ENCODE data around the gene BACE2. TPM values are rescaled to one million over a fixed set of nuclear protein-coding genes. Genes with fewer than 3 reads are reported as not detected.
"Not testable (repeated sequence)": the region's sequence is repeated elsewhere in the genome, so short reads cannot be mapped to it uniquely, and the experiment has no call there.

Gene BACE2
- total RNA-seq, 2 experiments from 2014 or later: 2.0 to 2.2 TPM

DNA sequence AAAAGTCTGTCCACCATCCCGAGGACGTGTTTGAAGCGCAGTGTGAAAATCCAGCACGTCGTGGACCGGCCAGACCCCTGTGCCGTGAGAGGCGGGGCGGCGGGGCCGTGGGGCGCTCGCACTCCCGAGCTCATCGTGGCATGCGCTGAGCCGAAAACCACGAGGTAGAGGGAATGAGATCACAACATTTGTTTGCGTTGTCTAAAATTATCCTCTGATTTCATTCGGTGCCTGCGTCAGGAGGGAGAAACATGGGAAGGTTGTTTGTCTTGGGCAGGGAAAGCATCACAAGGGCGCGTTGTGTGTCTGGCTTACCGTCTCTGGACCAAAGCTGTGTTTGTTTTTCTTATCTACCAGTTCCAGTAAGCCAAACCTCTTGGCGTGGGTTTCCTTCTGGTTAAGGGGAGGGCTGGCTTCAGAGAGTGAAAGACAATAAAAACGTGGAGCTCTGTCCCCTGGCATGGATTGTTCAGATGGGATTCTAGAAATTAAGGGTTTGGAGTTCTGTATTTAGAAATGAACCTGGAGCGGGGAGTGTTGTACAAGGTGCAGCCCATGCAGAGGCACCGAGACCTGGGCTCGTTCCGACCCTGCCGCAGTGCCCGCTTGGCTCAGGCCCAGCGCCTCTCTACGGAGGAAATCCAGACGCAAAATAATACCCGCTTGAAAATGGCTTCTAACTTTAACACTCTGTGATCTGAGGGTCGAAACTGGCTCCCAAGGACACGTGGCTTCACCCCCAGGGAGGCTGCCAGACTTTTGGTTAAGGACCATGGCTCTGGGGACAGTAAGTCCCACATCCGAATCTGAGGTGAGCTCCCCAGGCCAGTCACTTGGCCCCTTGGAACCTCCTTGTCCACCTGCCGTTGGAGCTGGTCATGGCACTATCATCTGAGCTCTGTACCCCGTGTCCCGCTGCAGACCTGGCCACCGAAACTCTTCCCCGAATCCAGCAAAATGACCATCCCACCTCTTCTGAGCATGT lies 79.9 kb downstream of the BACE2 start:
- H3K4me3 Mint-ChIP-seq: no peak overlapping the region
- no peaks in the 10 kb centered on the region for H3K9me3 Mint-ChIP-seq
- H3K4me1 Mint-ChIP-seq: no peaks in the 10 kb centered on the region
- H3K27ac Mint-ChIP-seq: no peak overlapping the region
- DNase-seq: no peak
- H3K36me3 Mint-ChIP-seq (ENCODE audit: low read depth): no peaks in the 10 kb centered on the region
- ChIA-PET POLR2A (no interaction called here), CTCF (no interaction called here)
- peaks cover 6% of the 10 kb centered on the region for H3K27me3 Mint-ChIP-seq

DNA sequence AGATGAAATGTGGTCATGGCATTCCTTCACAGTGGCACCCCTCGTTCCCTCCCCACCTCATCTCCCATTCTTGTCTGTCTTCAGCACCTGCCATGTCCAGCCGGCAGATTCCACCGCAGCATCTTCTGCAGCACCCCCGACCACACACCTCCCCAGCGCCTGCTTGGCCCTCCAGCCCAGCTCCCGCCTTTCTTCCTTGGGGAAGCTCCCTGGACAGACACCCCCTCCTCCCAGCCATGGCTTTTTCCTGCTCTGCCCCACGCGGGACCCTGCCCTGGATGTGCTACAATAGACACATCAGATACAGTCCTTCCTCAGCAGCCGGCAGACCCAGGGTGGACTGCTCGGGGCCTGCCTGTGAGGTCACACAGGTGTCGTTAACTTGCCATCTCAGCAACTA lies 81.5 kb downstream of the BACE2 start:
- H3K9me3 Mint-ChIP-seq: peaks cover 2% of the 10 kb centered on the region
- no peak for DNase-seq
- CTCF ChIA-PET: no interaction called here
- H3K4me1 Mint-ChIP-seq: no peaks in the 10 kb centered on the region
- H3K4me3 Mint-ChIP-seq: no peak overlapping the region
- peaks cover 2% of the 10 kb centered on the region for H3K27me3 Mint-ChIP-seq
- POLR2A ChIA-PET: no interaction called here
- H3K27ac Mint-ChIP-seq: no peak overlapping the region
- H3K36me3 Mint-ChIP-seq (ENCODE audit: low read depth): no peaks in the 10 kb centered on the region

GRCh38 chr21:41250519-41250918 lies 82.6 kb downstream of the BACE2 start:
- H3K9me3 Mint-ChIP-seq: peaks cover 2% of the 10 kb centered on the region
- H3K27me3 Mint-ChIP-seq: peaks cover 2% of the 10 kb centered on the region
- ChIA-PET POLR2A (no interaction called here), CTCF (no interaction called here)
- DNase-seq: no peak
- no peaks in the 10 kb centered on the region for H3K36me3 Mint-ChIP-seq (ENCODE audit: low read depth)
- no peak overlapping the region for H3K27ac Mint-ChIP-seq
- H3K4me1 Mint-ChIP-seq: no peaks in the 10 kb centered on the region
- no peak overlapping the region for H3K4me3 Mint-ChIP-seq

DNA sequence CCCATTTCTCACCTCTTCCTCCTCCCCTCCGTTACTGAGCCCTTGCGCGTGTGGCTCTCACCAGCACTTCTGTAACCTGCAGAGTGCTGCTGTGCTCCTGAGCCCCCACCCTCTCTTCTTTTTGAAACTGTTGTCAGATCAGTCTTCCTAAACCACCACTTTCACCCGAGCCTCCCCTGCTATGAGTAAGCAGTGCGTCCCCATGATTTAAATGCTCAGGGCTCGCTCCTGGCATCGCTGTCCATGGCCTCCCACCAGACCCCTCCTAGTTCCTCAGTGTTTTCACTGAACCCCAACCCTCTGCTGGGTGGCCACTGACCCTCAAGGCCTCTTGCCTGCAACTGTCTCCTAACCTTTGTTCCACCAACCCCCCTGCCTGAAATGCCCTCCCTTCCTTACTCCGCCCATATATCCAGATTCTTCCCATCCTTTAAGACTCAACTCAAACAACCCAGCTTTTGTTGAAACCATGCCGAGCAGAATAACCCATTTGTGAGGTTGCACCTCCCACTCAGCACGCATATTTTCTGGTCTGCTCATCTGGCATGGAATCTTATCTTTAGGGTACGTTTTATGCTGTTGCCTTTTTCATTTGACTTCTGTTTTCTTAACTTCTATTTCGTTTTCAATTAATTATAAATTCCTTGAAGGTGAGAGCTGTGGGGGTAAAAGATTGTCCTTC lies 84.1 kb downstream of the BACE2 start:
- Mint-ChIP-seq H3K27ac (no peak overlapping the region), H3K9me3 (peaks cover 2% of the 10 kb centered on the region), H3K4me3 (no peak overlapping the region), H3K4me1 (no peaks in the 10 kb centered on the region), H3K27me3 (no peaks in the 10 kb centered on the region), H3K36me3 (ENCODE audit: low read depth) (no peaks in the 10 kb centered on the region)
- ChIA-PET CTCF (no interaction called here), POLR2A (no interaction called here)
- DNase-seq: no peak

- Mint-ChIP-seq H3K4me3 (no peak overlapping the region), H3K27me3 (no peaks in the 10 kb centered on the region), H3K9me3 (peaks cover 2% of the 10 kb centered on the region), H3K27ac (no peak overlapping the region), H3K36me3 (ENCODE audit: low read depth) (no peaks in the 10 kb centered on the region), H3K4me1 (no peaks in the 10 kb centered on the region)
- POLR2A ChIA-PET: no interaction called here
- CTCF ChIA-PET: no interaction called here
- no peak for DNase-seq
Measured at GRCh38 chr21:41254090-41254700, 86.2 kb downstream of the BACE2 start.

GRCh38 chr21:41255190-41255589 lies 87.2 kb downstream of the BACE2 start:
- no peak for DNase-seq
- Mint-ChIP-seq H3K27me3 (no peaks in the 10 kb centered on the region), H3K4me1 (no peaks in the 10 kb centered on the region), H3K9me3 (peaks cover 2% of the 10 kb centered on the region), H3K4me3 (no peak overlapping the region), H3K27ac (no peak overlapping the region), H3K36me3 (ENCODE audit: low read depth) (no peaks in the 10 kb centered on the region)
- POLR2A ChIA-PET: no interaction called here
- CTCF ChIA-PET: no interaction called here

GRCh38 chr21:41256231-41256630 lies 88.3 kb downstream of the BACE2 start:
- POLR2A ChIA-PET; DNase-seq; H3K27me3 Mint-ChIP-seq; H3K4me1 Mint-ChIP-seq; H3K27ac Mint-ChIP-seq; H3K9me3 Mint-ChIP-seq; CTCF ChIA-PET; H3K36me3 Mint-ChIP-seq (ENCODE audit: low read depth); H3K4me3 Mint-ChIP-seq: not testable (repeated sequence)

DNA sequence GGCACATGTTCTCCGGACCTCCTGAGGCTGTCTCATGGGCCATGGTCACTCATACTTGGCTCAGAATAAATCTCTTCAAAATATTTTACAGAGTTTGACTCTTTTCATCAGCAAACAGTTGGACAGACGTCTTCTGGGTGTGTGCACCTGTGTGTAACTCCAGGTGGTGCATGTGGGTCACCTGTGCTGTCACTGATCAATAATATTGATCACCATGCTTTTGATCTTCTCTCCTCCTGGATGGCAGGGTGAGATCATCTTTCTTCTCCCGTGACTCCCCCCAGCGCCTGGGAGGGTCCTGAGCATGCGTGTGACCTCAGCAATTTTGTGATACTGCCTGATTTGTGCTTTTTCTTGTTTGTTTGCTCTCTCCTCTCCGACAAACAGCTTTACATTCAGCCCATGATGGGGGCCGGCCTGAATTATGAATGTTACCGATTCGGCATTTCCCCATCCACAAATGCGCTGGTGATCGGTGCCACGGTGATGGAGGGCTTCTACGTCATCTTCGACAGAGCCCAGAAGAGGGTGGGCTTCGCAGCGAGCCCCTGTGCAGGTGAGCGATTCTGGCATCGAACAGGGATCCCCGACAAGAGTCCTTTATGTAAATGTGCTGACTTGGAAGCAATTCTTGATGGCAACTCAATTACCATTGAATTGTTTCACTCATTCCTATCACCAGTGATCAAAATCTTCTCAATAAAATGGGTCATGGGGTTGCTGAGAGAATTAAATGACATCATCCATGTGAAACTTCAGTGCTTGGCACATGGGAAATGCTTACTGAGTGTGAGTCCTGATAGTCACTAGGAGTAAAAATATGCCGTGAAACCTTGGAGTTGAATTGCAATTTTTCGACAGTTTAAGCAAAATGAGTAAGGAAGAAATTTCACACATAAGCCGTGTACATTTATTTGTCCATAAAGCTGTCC lies 89.1 kb downstream of the BACE2 start:
- ChIA-PET CTCF (no interaction called here), POLR2A (no interaction called here)
- peaks cover 2% of the 10 kb centered on the region for H3K9me3 Mint-ChIP-seq
- H3K27me3 Mint-ChIP-seq: peaks cover 2% of the 10 kb centered on the region
- H3K36me3 Mint-ChIP-seq (ENCODE audit: low read depth): no peaks in the 10 kb centered on the region
- no peak for DNase-seq
- H3K27ac Mint-ChIP-seq: no peak overlapping the region
- no peak overlapping the region for H3K4me3 Mint-ChIP-seq
- no peaks in the 10 kb centered on the region for H3K4me1 Mint-ChIP-seq

- peaks cover 2% of the 10 kb centered on the region for H3K9me3 Mint-ChIP-seq
- POLR2A ChIA-PET: no interaction called here
- no peak for DNase-seq
- no peak overlapping the region for H3K27ac Mint-ChIP-seq
- H3K4me1 Mint-ChIP-seq: no peaks in the 10 kb centered on the region
- no peaks in the 10 kb centered on the region for H3K36me3 Mint-ChIP-seq (ENCODE audit: low read depth)
- no peak overlapping the region for H3K4me3 Mint-ChIP-seq
- H3K27me3 Mint-ChIP-seq: peaks cover 7% of the 10 kb centered on the region
- CTCF ChIA-PET: no interaction called here
Measured at GRCh38 chr21:41258617-41259016, 90.7 kb downstream of the BACE2 start.

GRCh38 chr21:41260428-41260827 lies 92.5 kb downstream of the BACE2 start:
- H3K9me3 Mint-ChIP-seq: no peaks in the 10 kb centered on the region
- H3K36me3 Mint-ChIP-seq (ENCODE audit: low read depth): no peaks in the 10 kb centered on the region
- no peak overlapping the region for H3K27ac Mint-ChIP-seq
- no peak for DNase-seq
- no peaks in the 10 kb centered on the region for H3K4me1 Mint-ChIP-seq
- H3K4me3 Mint-ChIP-seq: no peak overlapping the region
- peaks cover 17% of the 10 kb centered on the region for H3K27me3 Mint-ChIP-seq
- ChIA-PET POLR2A (no interaction called here), CTCF (no interaction called here)

DNA sequence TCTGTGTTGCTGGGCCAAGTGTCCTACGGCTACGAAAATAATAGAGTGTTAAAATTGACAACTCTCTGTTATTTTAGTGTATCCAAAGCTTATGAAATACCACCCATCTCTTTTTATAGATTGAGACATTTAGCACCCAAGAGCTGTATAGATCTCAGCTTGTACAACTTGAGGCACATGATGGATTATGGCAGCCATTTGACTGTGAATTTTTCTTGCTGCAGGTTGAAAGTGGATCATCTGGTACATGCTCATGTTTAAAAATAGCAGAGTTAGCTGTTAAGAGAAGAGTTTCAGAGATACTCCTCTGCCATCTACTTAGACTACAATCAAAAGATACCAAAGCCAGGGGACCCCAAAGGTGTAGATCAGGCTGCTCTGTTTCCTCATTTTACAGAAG lies 99.4 kb downstream of the BACE2 start:
- Mint-ChIP-seq H3K9me3 (no peaks in the 10 kb centered on the region), H3K4me1 (no peaks in the 10 kb centered on the region), H3K4me3 (no peak overlapping the region), H3K36me3 (ENCODE audit: low read depth) (no peaks in the 10 kb centered on the region), H3K27me3 (peaks cover 18% of the 10 kb centered on the region), H3K27ac (no peak overlapping the region)
- DNase-seq: no peak
- CTCF ChIA-PET: no interaction called here
- POLR2A ChIA-PET: no interaction called here

GRCh38 chr21:41269535-41269934 lies 101.6 kb downstream of the BACE2 start:
- ChIA-PET POLR2A (no interaction called here), CTCF (interaction anchor here (1.0 kb wide), 1 partner anchor 14 kb away, joined by 3 read pairs; no protein-coding TSS in a partner anchor)
- H3K36me3 Mint-ChIP-seq (ENCODE audit: low read depth): no peaks in the 10 kb centered on the region
- no peak overlapping the region for H3K27ac Mint-ChIP-seq
- DNase-seq: no peak
- no peak overlapping the region for H3K4me3 Mint-ChIP-seq
- H3K4me1 Mint-ChIP-seq: no peaks in the 10 kb centered on the region
- H3K27me3 Mint-ChIP-seq: peaks cover 12% of the 10 kb centered on the region
- H3K9me3 Mint-ChIP-seq: no peaks in the 10 kb centered on the region

GRCh38 chr21:41277196-41277595 lies 109.2 kb downstream of the BACE2 start:
- no peak overlapping the region for H3K27ac Mint-ChIP-seq
- no peak overlapping the region for H3K4me3 Mint-ChIP-seq
- H3K27me3 Mint-ChIP-seq: peaks cover 16% of the 10 kb centered on the region
- H3K36me3 Mint-ChIP-seq (ENCODE audit: low read depth): no peaks in the 10 kb centered on the region
- CTCF ChIA-PET: no interaction called here
- H3K4me1 Mint-ChIP-seq: no peaks in the 10 kb centered on the region
- H3K9me3 Mint-ChIP-seq: no peaks in the 10 kb centered on the region
- no peak for DNase-seq
- POLR2A ChIA-PET: no interaction called here

All from activated CD4-positive, alpha-beta memory T cell treated with anti-CD3 and anti-CD28 coated beads, Interleukin-2, amount 10 ng/mL, durations not matched to agents 7 days and 5 days (primary cell).